Lower leg skin (tissue), 4 donors: ENCODE measurements around the gene LKAAEAR1. TPM values are rescaled to one million over a fixed set of nuclear protein-coding genes. Genes with fewer than 3 reads are reported as not detected.

Source experiments
- DNase-seq, 2 donors: peaks; one replicate each; pipeline ENCODE4 v3.0.0-alpha.2; 2019; ENCODE audit warnings: low spot score in 2 of 2
- H3K4me3 ChIP-seq: fragments of 200-600 bp; sonication (generic); 2 replicates; pipeline ENCODE4 v1.5.1; 2017; ENCODE audit warnings: mild to moderate bottlenecking, low read depth; ENCODE audit not compliant: poor library complexity, severe bottlenecking
- POLR2A ChIP-seq, 2 donors: fragments of 450-650 bp; IDR thresholded peaks; one replicate each; pipeline ENCODE4 v1.6.1; 2016 to 2017; ENCODE audit warnings: antibody characterized with exemption in 2 of 2, mild to moderate bottlenecking in 1 of 2, moderate library complexity in 1 of 2
- WGBS, 2 donors: methylation state at CpG; one replicate each; pipeline ENCODE4 v1.1.5; 2018; 5-methylcytosine and 5-hydroxymethylcytosine counted together
- intact Hi-C: fragments of 100-400 bp; cut with DNase I; formaldehyde crosslinking; loops from one replicate; pipeline ENCODE4 v1.15.0; 2023; ENCODE audit warnings: low total_unique reads
- total RNA-seq, 4 donors: library from RNA; depleted of rRNA; stranded (reverse); fragments of >200 nt; gene quantifications; one replicate each; pipeline ENCODE4 v1.1.0, GENCODE V29; 2016
- TF ChIP-seq, protein P1 (sequence below), 3 donors: fragments of 450-650 bp; IDR thresholded peaks; one replicate each; pipeline ENCODE4 v1.5.1; 2016; ENCODE audit warnings: antibody characterized with exemption in 3 of 3, mild to moderate bottlenecking in 3 of 3, moderate library complexity in 2 of 3

LKAAEAR1 gene
- total RNA-seq, 4 donors from 2014 or later: 0.91 TPM; not detected in 3

GRCh38 chr20:64102647-64103354, 18.6 kb upstream of the LKAAEAR1 start:
- WGBS, 2 donors: 23 to 25% methylated on average over 19 to 27 of the region's 30 CpGs

GRCh38 chr20:64101731-64102621, 17.8 kb upstream of the LKAAEAR1 start:
- intact Hi-C loops: no loop called here
- WGBS, 2 donors: 11 to 19% methylated on average over 34 to 56 of the region's 64 CpGs
- peak in 1 of 2 donors; percentile 79 for DNase-seq
- TF ChIP-seq POLR2A (IDR thresholded peaks at IDR 0.05): no peak
- TF ChIP-seq, protein P1, sequence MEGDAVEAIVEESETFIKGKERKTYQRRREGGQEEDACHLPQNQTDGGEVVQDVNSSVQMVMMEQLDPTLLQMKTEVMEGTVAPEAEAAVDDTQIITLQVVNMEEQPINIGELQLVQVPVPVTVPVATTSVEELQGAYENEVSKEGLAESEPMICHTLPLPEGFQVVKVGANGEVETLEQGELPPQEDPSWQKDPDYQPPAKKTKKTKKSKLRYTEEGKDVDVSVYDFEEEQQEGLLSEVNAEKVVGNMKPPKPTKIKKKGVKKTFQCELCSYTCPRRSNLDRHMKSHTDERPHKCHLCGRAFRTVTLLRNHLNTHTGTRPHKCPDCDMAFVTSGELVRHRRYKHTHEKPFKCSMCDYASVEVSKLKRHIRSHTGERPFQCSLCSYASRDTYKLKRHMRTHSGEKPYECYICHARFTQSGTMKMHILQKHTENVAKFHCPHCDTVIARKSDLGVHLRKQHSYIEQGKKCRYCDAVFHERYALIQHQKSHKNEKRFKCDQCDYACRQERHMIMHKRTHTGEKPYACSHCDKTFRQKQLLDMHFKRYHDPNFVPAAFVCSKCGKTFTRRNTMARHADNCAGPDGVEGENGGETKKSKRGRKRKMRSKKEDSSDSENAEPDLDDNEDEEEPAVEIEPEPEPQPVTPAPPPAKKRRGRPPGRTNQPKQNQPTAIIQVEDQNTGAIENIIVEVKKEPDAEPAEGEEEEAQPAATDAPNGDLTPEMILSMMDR (IDR thresholded peaks at IDR 0.05): no peak
- H3K4me3 ChIP-seq: no peak overlapping the region

More at GRCh38 chr20:64102647-64103354, 18.6 kb upstream of the LKAAEAR1 start:
- H3K4me3 ChIP-seq: no peak overlapping the region
- intact Hi-C loops: no loop called here
- peak in 1 of 2 donors; percentile 74 for DNase-seq
- TF ChIP-seq POLR2A (IDR thresholded peaks at IDR 0.05): no peak
- TF ChIP-seq, protein P1 (IDR thresholded peaks at IDR 0.05): no peak

GRCh38 chr20:64100946-64101688, 16.9 kb upstream of the LKAAEAR1 start:
- WGBS, 2 donors: 77 to 80% methylated on average over 9 of the region's 9 CpGs
- TF ChIP-seq, protein P1 (IDR thresholded peaks at IDR 0.05): no peak
- no peak for TF ChIP-seq POLR2A (IDR thresholded peaks at IDR 0.05)
- no peak for DNase-seq
- no peak overlapping the region for H3K4me3 ChIP-seq
- intact Hi-C loops: no loop called here

DNA sequence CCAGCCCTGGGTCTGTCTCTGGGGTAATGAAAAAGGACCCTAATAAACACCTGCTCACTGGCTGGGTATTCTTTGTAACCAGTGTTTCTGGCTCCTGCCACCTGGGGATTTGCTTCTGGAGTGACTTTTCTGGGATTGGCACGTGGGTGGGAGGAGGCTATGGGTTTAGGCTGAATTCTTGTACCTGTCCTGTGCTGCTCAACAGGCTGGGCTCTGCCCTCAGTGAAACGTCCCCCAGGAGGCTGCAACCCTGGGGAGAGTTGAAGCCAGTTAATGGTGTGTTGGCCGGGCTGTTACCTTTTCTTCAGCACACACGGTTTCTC, 16.3 kb upstream of the LKAAEAR1 start:
- TF ChIP-seq, protein P1 (IDR thresholded peaks at IDR 0.05): no peak
- no peak for TF ChIP-seq POLR2A (IDR thresholded peaks at IDR 0.05)

DNA sequence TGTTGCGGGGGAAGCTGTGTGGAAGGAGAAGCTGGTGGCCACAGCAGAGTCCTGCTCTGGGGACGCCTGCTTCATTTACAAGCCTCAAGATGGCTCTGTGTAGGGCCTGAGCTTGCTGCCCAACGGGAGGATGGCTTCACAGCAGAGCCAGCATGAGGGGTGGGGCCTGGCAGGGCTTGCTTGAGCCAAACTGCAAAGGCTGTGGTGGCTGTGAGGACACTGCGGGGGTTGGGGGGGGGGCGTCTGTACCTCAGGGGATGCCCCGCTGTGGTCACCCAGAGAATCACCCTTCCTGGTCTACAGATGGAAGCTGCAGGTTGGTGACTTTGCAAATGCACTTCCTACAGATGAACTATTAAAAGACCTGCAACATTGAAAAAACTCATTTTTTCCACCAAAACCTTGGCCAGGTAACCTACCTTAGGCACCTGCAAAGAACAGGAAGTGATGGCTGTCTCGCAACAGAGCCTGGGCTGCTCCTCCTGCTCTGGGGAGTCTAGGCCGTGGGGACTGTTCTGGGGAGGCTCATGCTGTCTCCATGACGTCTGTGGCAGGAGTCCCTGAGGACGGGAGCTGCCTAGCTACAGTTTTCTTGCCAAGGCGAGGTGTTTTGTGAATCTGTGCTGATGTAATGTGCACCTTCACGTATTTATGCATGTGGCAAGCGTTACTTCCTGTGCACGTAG, 15.8 kb upstream of the LKAAEAR1 start:
- intact Hi-C loops: no loop called here
- no peak overlapping the region for H3K4me3 ChIP-seq
- DNase-seq: no peak
- 80 to 84% methylated on average over 12 to 14 of the region's 14 CpGs for WGBS, 2 donors
- TF ChIP-seq POLR2A (IDR thresholded peaks at IDR 0.05): no peak
- TF ChIP-seq, protein P1 (IDR thresholded peaks at IDR 0.05): no peak

More for the DNA sequence above, 16.3 kb upstream of the LKAAEAR1 start:
- no peak overlapping the region for H3K4me3 ChIP-seq
- 70 to 77% methylated on average over 4 of the region's 4 CpGs for WGBS, 2 donors
- intact Hi-C loops: no loop called here
- DNase-seq: no peak
